PC-3 (cell line): ENCODE data around the gene FLT1. TPM values are rescaled to one million over a fixed set of nuclear protein-coding genes. Genes with fewer than 3 reads are reported as not detected.

ENCODE experiments used
- ATAC-seq: fragments of 200-7000 bp; cut with Tn5 transposase; 2 replicates; pipeline ENCODE4 v1.9.1; 2020; ENCODE audit warnings: mild to moderate bottlenecking, moderate library complexity
- BruUV-seq: library from RNA; stranded (reverse); fragments of 400-500 nt; replicated peaks from 2 replicates; lab custom pipeline; 2021; lab: Mats Ljungman, UMichigan
- CTCF ChIA-PET: fragments of 300-600 bp; sonication (Branson Sonifier 250); formaldehyde crosslinking; loops from one replicate; lab custom pipeline; 2022; ENCODE audit warnings: antibody characterized with exemption; lab: Charles Lee
- POLR2A ChIA-PET: fragments of 300-600 bp; sonication (Branson Sonifier 250); formaldehyde crosslinking; loops from one replicate; lab custom pipeline; 2022; ENCODE audit warnings: antibody characterized with exemption; ENCODE audit not compliant: unreplicated experiment; lab: Charles Lee
- DNase-seq: peaks from one replicate; pipeline ENCODE4 v3.0.0-alpha.2; 2015
- H2AFZ ChIP-seq: fragments of 300-600 bp; sonication (generic); 2 replicates; pipeline ENCODE4 v1.6.0; 2016; ENCODE audit warnings: antibody characterized with exemption, low read length
- H3F3A ChIP-seq: fragments of 300-600 bp; sonication (generic); one replicate; pipeline ENCODE4 v1.6.0; 2017; ENCODE audit warnings: antibody characterized with exemption, low read length, control low read depth, mild to moderate bottlenecking; ENCODE audit not compliant: unreplicated experiment
- H3K27ac ChIP-seq: fragments of 300-600 bp; sonication (generic); 2 replicates; pipeline ENCODE4 v1.5.1; 2016; ENCODE audit warnings: mild to moderate bottlenecking, low read length
- H3K27me3 ChIP-seq: fragments of 300-600 bp; sonication (generic); 2 replicates; pipeline ENCODE4 v1.6.1; 2016; ENCODE audit warnings: low read length, mixed read lengths
- H3K36me3 ChIP-seq: fragments of 300-600 bp; sonication (generic); 2 replicates; pipeline ENCODE4 v1.6.1; 2016; ENCODE audit warnings: low read depth, mixed run types, low read length, mixed read lengths
- H3K4me1 ChIP-seq: fragments of 300-600 bp; sonication (generic); 2 replicates; pipeline ENCODE4 v1.5.1; 2016; ENCODE audit warnings: low read length; ENCODE audit not compliant: insufficient read depth
- H3K4me2 ChIP-seq: fragments of 300-600 bp; sonication (generic); 2 replicates; pipeline ENCODE4 v1.6.0; 2016; ENCODE audit warnings: low read length
- H3K4me3 ChIP-seq: fragments of 300-600 bp; sonication (generic); 2 replicates; pipeline ENCODE4 v1.5.1; 2016; ENCODE audit warnings: mild to moderate bottlenecking, low read length, mixed read lengths
- H3K79me2 ChIP-seq: fragments of 300-600 bp; sonication (generic); 2 replicates; pipeline ENCODE4 v1.6.1; 2017; ENCODE audit warnings: low read length, mixed read lengths
- H3K9ac ChIP-seq: fragments of 300-600 bp; sonication (generic); 2 replicates; pipeline ENCODE4 v1.6.0; 2016; ENCODE audit warnings: mild to moderate bottlenecking, low read length
- H3K9me2 ChIP-seq: fragments of 300-600 bp; sonication (generic); replicated peaks from 2 replicates; pipeline ENCODE4 v1.6.1; 2016; ENCODE audit warnings: mixed run types, low read length, mixed read lengths
- H3K9me3 ChIP-seq: fragments of 300-600 bp; sonication (generic); 2 replicates; pipeline ENCODE4 v1.6.1; 2016; ENCODE audit warnings: low read length, mixed read lengths
- H4K20me1 ChIP-seq: fragments of 300-600 bp; sonication (generic); 2 replicates; pipeline ENCODE4 v1.6.1; 2016; ENCODE audit warnings: low read length, mixed read lengths
- EZH2 ChIP-seq: fragments of 300-600 bp; sonication (generic); IDR thresholded peaks from one replicate; pipeline ENCODE4 v1.6.1; 2017; ENCODE audit warnings: antibody characterized with exemption, mild to moderate bottlenecking, low read length; ENCODE audit not compliant: unreplicated experiment
- EZH2phosphoT487 ChIP-seq: fragments of 300-600 bp; sonication (generic); IDR thresholded peaks from 2 replicates; pipeline ENCODE4 v1.6.1; 2018; ENCODE audit warnings: mild to moderate bottlenecking, antibody characterized with exemption, low read length, borderline replicate concordance
- intact Hi-C: fragments of 100-400 bp; cut with micrococcal nuclease; formaldehyde crosslinking; loops from 2 replicates; pipeline ENCODE4 v1.9.0; 2023
- total RNA-seq: library from RNA; depleted of rRNA; stranded (reverse); fragments of >200 nt; gene quantifications from 2 replicates; pipeline ENCODE4 v1.2.3, GENCODE V29; 2014
- TF ChIP-seq, protein P1 (sequence below): fragments of 300-600 bp; sonication (generic); conservative IDR thresholded peaks from 2 replicates; pipeline ENCODE4 v1.5.1; 2017; ENCODE audit warnings: antibody characterized with exemption, low read depth, mild to moderate bottlenecking, low read length

FLT1 gene
- total RNA-seq, 1 experiment from 2014 or later, result 1.2 TPM

DNA sequence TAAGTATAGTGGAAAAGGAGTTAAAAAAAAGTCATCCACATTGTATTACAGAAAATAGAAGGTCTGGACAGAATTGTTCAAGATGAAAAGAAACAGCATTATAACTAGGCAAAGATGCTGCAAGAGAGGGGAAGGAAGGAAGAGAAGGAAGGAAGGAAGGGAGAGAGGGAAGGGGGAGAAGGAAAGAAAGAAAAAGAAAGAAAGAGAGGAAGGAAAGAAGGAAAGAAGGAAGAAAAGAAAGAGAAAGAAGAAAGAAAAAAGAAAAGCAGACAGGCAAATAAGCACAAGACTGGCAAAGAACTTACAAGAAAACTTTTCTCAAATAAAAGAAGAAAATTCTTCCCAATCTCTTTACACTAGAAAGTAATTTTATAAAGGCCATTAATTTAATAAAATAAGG lies 15.1 kb upstream of the FLT1 start:
- ATAC-seq (no peak), DNase-seq (no peak)
- no TSS peak for BruUV-seq
- H3K4me1 ChIP-seq, result no peaks in the 10 kb centered on the region
- H3K9me2 ChIP-seq, result no peaks in the 10 kb centered on the region
- no peak overlapping the region for H3K9ac ChIP-seq
- no peaks in the 10 kb centered on the region for H3K79me2 ChIP-seq
- no peaks in the 10 kb centered on the region for H3F3A ChIP-seq
- no peaks in the 10 kb centered on the region for H3K36me3 ChIP-seq
- peaks cover 42% of the 10 kb centered on the region for H3K27me3 ChIP-seq
- ChIA-PET POLR2A (no interaction called here), CTCF (no interaction called here)
- no peak overlapping the region for H3K4me2 ChIP-seq
- TF ChIP-seq, protein P1, sequence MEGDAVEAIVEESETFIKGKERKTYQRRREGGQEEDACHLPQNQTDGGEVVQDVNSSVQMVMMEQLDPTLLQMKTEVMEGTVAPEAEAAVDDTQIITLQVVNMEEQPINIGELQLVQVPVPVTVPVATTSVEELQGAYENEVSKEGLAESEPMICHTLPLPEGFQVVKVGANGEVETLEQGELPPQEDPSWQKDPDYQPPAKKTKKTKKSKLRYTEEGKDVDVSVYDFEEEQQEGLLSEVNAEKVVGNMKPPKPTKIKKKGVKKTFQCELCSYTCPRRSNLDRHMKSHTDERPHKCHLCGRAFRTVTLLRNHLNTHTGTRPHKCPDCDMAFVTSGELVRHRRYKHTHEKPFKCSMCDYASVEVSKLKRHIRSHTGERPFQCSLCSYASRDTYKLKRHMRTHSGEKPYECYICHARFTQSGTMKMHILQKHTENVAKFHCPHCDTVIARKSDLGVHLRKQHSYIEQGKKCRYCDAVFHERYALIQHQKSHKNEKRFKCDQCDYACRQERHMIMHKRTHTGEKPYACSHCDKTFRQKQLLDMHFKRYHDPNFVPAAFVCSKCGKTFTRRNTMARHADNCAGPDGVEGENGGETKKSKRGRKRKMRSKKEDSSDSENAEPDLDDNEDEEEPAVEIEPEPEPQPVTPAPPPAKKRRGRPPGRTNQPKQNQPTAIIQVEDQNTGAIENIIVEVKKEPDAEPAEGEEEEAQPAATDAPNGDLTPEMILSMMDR, result no peak
- no peak for TF ChIP-seq EZH2phosphoT487
- no peak overlapping the region for H2AFZ ChIP-seq
- no peak overlapping the region for H3K27ac ChIP-seq
- intact Hi-C loops, result no loop called here
- H4K20me1 ChIP-seq, result no peaks in the 10 kb centered on the region
- H3K4me3 ChIP-seq, result no peak overlapping the region
- H3K9me3 ChIP-seq, result no peaks in the 10 kb centered on the region

- no TSS peak for BruUV-seq
- Histone ChIP-seq H4K20me1 (no peaks in the 10 kb centered on the region), H3K36me3 (no peaks in the 10 kb centered on the region), H3F3A (no peaks in the 10 kb centered on the region), H3K4me2 (no peak overlapping the region), H3K27ac (no peak overlapping the region), H3K4me3 (no peak overlapping the region), H3K9ac (no peak overlapping the region), H2AFZ (no peak overlapping the region), H3K4me1 (no peaks in the 10 kb centered on the region), H3K9me2 (no peaks in the 10 kb centered on the region), H3K9me3 (no peaks in the 10 kb centered on the region), H3K79me2 (no peaks in the 10 kb centered on the region), H3K27me3 (peaks cover 27% of the 10 kb centered on the region)
- ATAC-seq, result no peak
- no peak for TF ChIP-seq EZH2
- TF ChIP-seq, protein P1, result no peak
- TF ChIP-seq EZH2phosphoT487, result no peak
- no peak for DNase-seq
- ChIA-PET POLR2A (no interaction called here), CTCF (no interaction called here)
- intact Hi-C loops, result no loop called here
These were observed 10.7 kb upstream of the FLT1 start for GRCh38 chr13:28505543-28506135.

- Histone ChIP-seq H3K9ac (no peak overlapping the region), H3K4me2 (no peak overlapping the region), H3K9me3 (no peaks in the 10 kb centered on the region), H3K4me1 (peaks cover 4% of the 10 kb centered on the region; the same call in 1 of the 2 replicates), H2AFZ (no peak overlapping the region), H3K79me2 (no peaks in the 10 kb centered on the region), H3K4me3 (no peak overlapping the region), H3K27me3 (peaks cover 12% of the 10 kb centered on the region), H3F3A (no peaks in the 10 kb centered on the region), H3K9me2 (no peaks in the 10 kb centered on the region), H3K27ac (no peak overlapping the region), H3K36me3 (no peaks in the 10 kb centered on the region), H4K20me1 (no peaks in the 10 kb centered on the region)
- ATAC-seq (no peak), DNase-seq (no peak)
- POLR2A ChIA-PET, result no interaction called here
- no TSS peak for BruUV-seq
- TF ChIP-seq EZH2, result no peak
- TF ChIP-seq EZH2phosphoT487, result no peak
- TF ChIP-seq, protein P1, result no peak
- CTCF ChIA-PET, result no interaction called here
- intact Hi-C loops, result no loop called here
These were observed 8.4 kb upstream of the FLT1 start for GRCh38 chr13:28503182-28503967.
